ENCODE measurements around the gene MEI1.

- TF ChIP-seq CTCF (IDR thresholded peaks at IDR 0.05; ENCODE audit: poor library complexity, severe bottlenecking) (no peak), EP300 (conservative IDR thresholded peaks at IDR 0.05; ENCODE audit: poor library complexity, severe bottlenecking) (no peak), POLR2AphosphoS5 (IDR thresholded peaks at IDR 0.05) (no peak), EZH2 (IDR thresholded peaks at IDR 0.05; ENCODE audit: borderline replicate concordance, insufficient read depth, low read length, poor library complexity, severe bottlenecking) (no peak), MXI1 (conservative IDR thresholded peaks at IDR 0.05; ENCODE audit: poor library complexity, severe bottlenecking) (no peak), SMC3 (conservative IDR thresholded peaks at IDR 0.05; ENCODE audit: poor library complexity) (no peak)
- TF ChIP-seq, protein P1, sequence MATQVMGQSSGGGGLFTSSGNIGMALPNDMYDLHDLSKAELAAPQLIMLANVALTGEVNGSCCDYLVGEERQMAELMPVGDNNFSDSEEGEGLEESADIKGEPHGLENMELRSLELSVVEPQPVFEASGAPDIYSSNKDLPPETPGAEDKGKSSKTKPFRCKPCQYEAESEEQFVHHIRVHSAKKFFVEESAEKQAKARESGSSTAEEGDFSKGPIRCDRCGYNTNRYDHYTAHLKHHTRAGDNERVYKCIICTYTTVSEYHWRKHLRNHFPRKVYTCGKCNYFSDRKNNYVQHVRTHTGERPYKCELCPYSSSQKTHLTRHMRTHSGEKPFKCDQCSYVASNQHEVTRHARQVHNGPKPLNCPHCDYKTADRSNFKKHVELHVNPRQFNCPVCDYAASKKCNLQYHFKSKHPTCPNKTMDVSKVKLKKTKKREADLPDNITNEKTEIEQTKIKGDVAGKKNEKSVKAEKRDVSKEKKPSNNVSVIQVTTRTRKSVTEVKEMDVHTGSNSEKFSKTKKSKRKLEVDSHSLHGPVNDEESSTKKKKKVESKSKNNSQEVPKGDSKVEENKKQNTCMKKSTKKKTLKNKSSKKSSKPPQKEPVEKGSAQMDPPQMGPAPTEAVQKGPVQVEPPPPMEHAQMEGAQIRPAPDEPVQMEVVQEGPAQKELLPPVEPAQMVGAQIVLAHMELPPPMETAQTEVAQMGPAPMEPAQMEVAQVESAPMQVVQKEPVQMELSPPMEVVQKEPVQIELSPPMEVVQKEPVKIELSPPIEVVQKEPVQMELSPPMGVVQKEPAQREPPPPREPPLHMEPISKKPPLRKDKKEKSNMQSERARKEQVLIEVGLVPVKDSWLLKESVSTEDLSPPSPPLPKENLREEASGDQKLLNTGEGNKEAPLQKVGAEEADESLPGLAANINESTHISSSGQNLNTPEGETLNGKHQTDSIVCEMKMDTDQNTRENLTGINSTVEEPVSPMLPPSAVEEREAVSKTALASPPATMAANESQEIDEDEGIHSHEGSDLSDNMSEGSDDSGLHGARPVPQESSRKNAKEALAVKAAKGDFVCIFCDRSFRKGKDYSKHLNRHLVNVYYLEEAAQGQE (IDR thresholded peaks at IDR 0.05; ENCODE audit: borderline replicate concordance): no peak
These were observed 119.3 kb downstream of the MEI1 start for GRCh38 chr22:41818596-41818995.
